Activated CD8-positive, alpha-beta T cell treated with anti-CD3 and anti-CD28 coated beads, Interleukin-2, amount 10 ng/mL, durations not matched to agents 7 days and 5 days (primary cell): ENCODE data around the gene LBR. TPM values are rescaled to one million over a fixed set of nuclear protein-coding genes. Genes with fewer than 3 reads are reported as not detected.

Experiments used
- ATAC-seq: fragments of 150-1000 bp; cut with Tn5 transposase; one replicate; pipeline ENCODE4 v1.10.0; 2021; ENCODE audit warnings: moderate library complexity
- CTCF ChIA-PET: fragments of 350-600 bp; sonication (Branson Sonifier 250); formaldehyde crosslinking; loops from one replicate; lab custom pipeline; 2021; ENCODE audit warnings: antibody characterized with exemption; lab: Charles Lee
- POLR2A ChIA-PET: fragments of 350-600 bp; sonication (Branson Sonifier 250); formaldehyde crosslinking; loops from one replicate; lab custom pipeline; 2021; ENCODE audit warnings: antibody characterized with exemption; lab: Charles Lee
- DNase-seq: peaks from one replicate; pipeline ENCODE4 v3.0.0-alpha.2; 2020
- H3K27ac Mint-ChIP-seq: one replicate; pipeline ENCODE4 v1.8.0; 2021; ENCODE audit warnings: mild to moderate bottlenecking, mixed read lengths
- H3K27me3 Mint-ChIP-seq: one replicate; pipeline ENCODE4 v1.8.0; 2021; ENCODE audit warnings: low read depth, mixed read lengths
- H3K36me3 Mint-ChIP-seq: one replicate; pipeline ENCODE4 v1.8.0; 2021; ENCODE audit warnings: low read depth, mixed read lengths
- H3K4me1 Mint-ChIP-seq: one replicate; pipeline ENCODE4 v1.8.0; 2021; ENCODE audit warnings: low read depth, mixed read lengths
- H3K4me3 Mint-ChIP-seq: one replicate; pipeline ENCODE4 v1.8.0; 2021; ENCODE audit warnings: mild to moderate bottlenecking, mixed read lengths
- H3K9me3 Mint-ChIP-seq: one replicate; pipeline ENCODE4 v1.8.0; 2022; ENCODE audit warnings: mixed read lengths; ENCODE audit not compliant: insufficient read depth
- total RNA-seq, 2 experiments: library from RNA; stranded (reverse); gene quantifications; one replicate each; pipeline ENCODE4 v1.2.3, GENCODE V29; 2021

Gene LBR
- total RNA-seq, 2 experiments from 2014 or later: 226 to 234 TPM

DNA sequence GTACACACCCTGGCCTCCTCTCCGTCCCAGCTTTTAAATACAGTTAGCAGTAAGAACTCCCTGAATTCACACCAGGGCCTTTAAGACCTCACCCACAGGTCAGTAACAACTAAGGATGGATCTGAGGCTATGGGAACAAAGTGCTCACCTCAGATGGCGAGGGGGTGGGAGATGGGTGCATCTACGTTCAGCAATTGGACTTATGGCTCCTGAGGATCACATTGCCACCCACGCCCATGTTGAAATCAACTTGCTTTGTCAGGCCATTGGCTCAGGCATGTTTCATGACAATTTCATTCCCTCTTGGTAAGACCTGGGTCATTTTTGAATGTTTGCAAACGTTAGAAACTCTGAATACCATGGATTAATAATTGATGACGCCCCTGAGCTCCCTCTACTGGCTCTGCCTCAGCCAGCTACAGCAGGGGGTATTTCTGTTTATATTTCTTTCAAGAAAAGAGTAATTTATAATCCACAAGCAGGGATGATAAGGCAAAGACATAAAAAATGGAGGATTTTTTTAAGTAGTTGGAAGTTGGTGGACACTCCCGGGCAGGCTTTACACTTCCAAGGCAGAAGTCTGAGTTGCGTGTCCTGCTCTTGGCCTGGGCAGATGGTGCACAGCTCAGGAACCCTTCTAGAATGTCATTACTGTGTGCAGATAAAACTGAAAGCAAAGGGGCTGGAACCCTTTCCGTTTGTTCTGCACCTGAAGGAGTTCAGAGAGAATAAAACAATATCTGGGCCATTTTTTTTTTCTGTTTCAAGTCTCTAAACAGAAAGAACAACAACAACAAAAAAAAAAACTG, 13.7 kb upstream of the LBR start:
- no peaks in the 10 kb centered on the region for H3K9me3 Mint-ChIP-seq
- ChIA-PET CTCF (interaction anchor here (0.7 to 7.8 kb wide), 8 partner anchors 12 to 122 kb away, joined by 3 to 139 read pairs (median 8); partner anchors contain the start of gene LBR), POLR2A (interaction anchor here (0.7 to 7.0 kb wide), 5 partner anchors 13 to 622 kb away, joined by 3 to 135 read pairs (median 11); partner anchors contain the start of genes H3-3A and LBR)
- H3K4me1 Mint-ChIP-seq: peaks cover 54% of the 10 kb centered on the region
- no peaks in the 10 kb centered on the region for H3K36me3 Mint-ChIP-seq
- peak overlapping the region; percentile 75 for H3K27ac Mint-ChIP-seq
- DNase-seq (no peak), ATAC-seq (no peak)
- no peaks in the 10 kb centered on the region for H3K27me3 Mint-ChIP-seq
- peak overlapping the region; percentile 55 for H3K4me3 Mint-ChIP-seq

DNA sequence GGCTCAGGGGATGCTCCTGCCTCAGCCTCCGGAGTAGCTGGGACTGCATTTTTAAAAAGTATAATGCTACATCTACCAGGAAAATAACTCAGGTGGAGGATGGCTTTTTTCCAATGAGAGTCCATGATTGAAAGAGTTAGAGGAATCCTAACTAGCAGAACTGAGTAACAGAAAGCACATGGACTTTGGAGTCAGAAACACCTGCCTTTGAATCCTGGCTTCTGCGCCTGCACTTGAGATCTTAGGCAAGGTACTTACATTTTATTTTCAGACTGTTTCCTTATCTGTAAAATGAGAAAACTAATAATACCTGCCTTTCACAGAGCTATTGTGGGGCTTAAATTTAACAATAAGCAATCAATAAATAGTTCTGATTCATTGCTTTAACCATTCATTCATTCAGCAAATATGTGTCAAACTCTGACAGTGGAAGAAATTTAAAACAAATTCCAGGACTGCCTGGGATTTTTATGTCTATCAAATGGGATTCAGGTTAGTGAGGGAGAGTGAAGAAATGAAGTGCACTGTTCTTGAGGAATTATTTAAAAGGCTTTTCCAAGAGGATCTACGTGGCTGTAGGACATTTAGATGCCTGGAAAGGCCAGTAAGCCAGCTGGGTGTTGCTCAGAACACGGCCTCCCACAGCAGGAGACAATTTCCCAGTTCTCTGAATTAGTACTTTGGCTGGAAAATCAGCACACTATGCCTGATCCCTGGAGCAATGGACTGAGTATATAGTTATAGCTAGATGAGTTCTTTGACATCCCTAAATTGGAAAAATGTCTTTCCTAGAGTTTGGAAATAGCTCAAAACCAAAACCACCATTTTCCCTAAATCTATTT, 12.8 kb upstream of the LBR start:
- DNase-seq: no peak
- ATAC-seq: no peak
- Mint-ChIP-seq H3K4me3 (no peak overlapping the region), H3K27me3 (peaks cover 2% of the 10 kb centered on the region), H3K9me3 (no peaks in the 10 kb centered on the region), H3K4me1 (peaks cover 45% of the 10 kb centered on the region), H3K27ac (no peak overlapping the region), H3K36me3 (no peaks in the 10 kb centered on the region)
- POLR2A ChIA-PET: interaction anchor here (0.7 to 7.0 kb wide), 6 partner anchors 12 to 622 kb away, joined by 3 to 135 read pairs (median 8); partner anchors contain the start of genes H3-3A and LBR
- CTCF ChIA-PET: interaction anchor here (0.9 to 7.8 kb wide), 8 partner anchors 11 to 121 kb away, joined by 3 to 139 read pairs (median 8); partner anchors contain the start of gene LBR

DNA sequence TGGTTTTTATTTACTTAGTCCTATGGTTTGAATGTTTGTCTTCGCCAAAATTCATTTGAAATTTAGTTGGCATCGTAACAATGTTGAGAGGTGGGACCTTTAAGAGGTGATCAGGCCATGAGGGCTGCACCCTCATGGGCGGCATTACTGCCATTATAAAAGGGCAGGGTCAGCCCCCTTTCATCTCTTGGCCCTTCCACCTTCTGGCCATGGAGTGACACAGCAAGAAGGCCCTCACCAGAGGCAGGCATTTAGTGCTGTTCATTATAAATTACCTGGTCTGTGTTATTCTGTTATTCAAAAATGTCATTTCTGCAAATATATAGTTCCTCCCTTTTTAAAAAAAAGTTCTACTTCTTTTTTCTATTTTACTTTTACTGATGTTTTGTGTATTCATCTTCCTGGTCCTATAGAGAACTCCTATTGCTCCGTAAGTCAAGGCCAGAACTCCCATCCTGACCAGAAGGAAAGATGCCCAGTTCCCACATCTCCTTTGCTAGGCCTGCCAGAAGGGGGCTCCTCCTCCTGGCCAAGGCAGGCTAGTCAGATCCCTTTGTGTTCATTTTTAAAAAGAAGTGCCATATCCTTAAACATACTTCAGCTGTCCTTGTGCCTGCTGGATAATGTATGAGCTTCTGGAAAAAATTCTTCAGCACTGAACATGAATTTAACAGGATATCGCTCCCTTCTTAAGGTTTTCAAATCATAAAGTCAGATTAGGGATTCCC, 10.0 kb upstream of the LBR start:
- Mint-ChIP-seq H3K27me3 (peaks cover 11% of the 10 kb centered on the region), H3K4me1 (peaks cover 19% of the 10 kb centered on the region), H3K4me3 (no peak overlapping the region), H3K36me3 (no peaks in the 10 kb centered on the region), H3K27ac (no peak overlapping the region), H3K9me3 (no peaks in the 10 kb centered on the region)
- POLR2A ChIA-PET: no interaction called here
- CTCF ChIA-PET: no interaction called here
- DNase-seq: no peak
- ATAC-seq: no peak

DNA sequence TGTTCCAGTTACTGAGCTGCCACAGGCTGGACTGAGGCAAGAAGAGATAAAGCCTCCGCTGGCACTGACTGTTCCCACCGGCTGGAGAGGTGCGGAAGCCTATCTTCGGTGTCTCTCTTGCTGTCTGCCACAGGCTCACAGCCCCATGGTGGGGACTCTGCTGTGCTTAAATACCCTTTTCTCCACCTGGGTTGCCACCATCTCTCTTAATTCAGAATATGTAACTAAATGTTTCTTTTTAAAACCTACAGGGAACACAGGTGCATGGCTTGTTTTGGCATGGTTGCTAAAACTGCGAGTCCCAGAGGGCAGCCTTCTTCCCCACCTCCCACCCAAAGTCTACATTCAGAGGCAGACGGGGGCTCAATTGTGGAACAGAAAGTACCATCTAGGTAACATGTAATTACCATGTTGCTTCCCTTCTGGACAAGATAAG, 8.1 kb upstream of the LBR start:
- DNase-seq: no peak
- Mint-ChIP-seq H3K4me1 (peaks cover under 1% of the 10 kb centered on the region), H3K36me3 (no peaks in the 10 kb centered on the region), H3K27me3 (peaks cover 11% of the 10 kb centered on the region), H3K27ac (no peak overlapping the region), H3K4me3 (no peak overlapping the region), H3K9me3 (no peaks in the 10 kb centered on the region)
- CTCF ChIA-PET: no interaction called here
- POLR2A ChIA-PET: no interaction called here
- ATAC-seq: no peak

DNA sequence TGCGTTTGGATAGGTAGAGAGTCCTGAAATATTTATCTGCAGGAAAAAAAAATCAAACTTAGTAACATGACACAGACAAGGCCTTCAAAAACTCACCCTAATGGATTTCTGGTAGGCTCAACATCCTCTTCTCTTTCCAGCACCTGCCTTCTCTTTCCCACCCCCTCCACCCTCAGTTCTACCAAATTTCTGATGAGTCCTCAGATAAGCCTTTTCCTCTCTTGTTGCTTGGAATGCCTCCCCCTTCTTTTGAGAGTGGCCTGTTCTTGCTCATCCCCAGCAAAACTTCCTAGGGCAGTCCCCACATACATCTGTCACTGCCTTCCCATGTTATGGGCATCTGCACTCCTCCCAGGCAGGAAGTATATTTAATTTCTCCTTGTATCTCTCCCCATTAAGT, 7.6 kb upstream of the LBR start:
- Mint-ChIP-seq H3K27me3 (peaks cover 11% of the 10 kb centered on the region), H3K4me3 (no peak overlapping the region), H3K9me3 (no peaks in the 10 kb centered on the region), H3K4me1 (no peaks in the 10 kb centered on the region), H3K36me3 (no peaks in the 10 kb centered on the region), H3K27ac (no peak overlapping the region)
- CTCF ChIA-PET: no interaction called here
- no peak for ATAC-seq
- POLR2A ChIA-PET: no interaction called here
- no peak for DNase-seq

DNA sequence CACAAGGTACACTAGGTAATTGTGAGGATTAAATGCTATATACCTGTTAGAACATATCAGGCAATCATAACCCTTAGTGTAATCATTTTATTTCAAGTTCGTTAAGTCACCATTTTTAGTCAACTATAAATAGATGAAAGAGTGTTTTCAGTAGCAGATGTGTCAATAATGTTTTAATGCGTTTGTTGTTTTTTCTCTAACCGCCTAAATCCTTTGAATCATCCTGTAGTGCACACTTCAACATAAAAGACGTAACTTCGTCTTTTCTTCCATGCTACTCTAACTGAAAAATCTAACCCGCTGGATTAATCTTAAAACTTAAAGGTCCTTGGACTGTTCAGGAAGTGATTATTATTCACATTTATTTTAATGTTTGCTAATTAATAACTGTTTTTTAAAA, 7.2 kb upstream of the LBR start:
- ChIA-PET POLR2A (no interaction called here), CTCF (no interaction called here)
- DNase-seq (no peak), ATAC-seq (no peak)
- peaks cover 3% of the 10 kb centered on the region for H3K4me1 Mint-ChIP-seq
- no peaks in the 10 kb centered on the region for H3K9me3 Mint-ChIP-seq
- H3K36me3 Mint-ChIP-seq: no peaks in the 10 kb centered on the region
- no peak overlapping the region for H3K27ac Mint-ChIP-seq
- peaks cover 11% of the 10 kb centered on the region for H3K27me3 Mint-ChIP-seq
- H3K4me3 Mint-ChIP-seq: no peak overlapping the region

DNA sequence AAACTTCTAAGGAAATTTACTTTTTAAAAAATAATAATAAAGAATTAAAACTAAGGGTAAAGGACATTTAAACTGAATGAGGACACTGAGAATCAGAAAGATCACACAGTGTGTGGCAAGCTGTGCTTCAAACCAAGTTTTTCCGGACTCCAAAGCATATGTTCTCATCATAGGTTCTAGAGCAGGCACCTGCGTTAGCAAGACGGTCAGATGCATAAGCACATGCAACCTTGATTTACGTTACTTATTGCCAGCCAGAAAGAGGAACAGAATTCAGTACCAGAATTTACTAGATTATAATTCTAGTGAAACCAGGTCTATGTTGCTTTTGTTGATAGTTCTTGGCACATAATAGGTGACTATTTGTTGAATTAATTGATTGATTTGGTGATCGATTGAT, 6.2 kb upstream of the LBR start:
- CTCF ChIA-PET: interaction anchor here (1.1 to 10.6 kb wide), 2 partner anchors 9 to 26 kb away, joined by 3 to 139 read pairs; no protein-coding TSS in a partner anchor
- Mint-ChIP-seq H3K4me1 (peaks cover 11% of the 10 kb centered on the region), H3K4me3 (no peak overlapping the region), H3K36me3 (no peaks in the 10 kb centered on the region), H3K27ac (no peak overlapping the region), H3K27me3 (peaks cover 11% of the 10 kb centered on the region), H3K9me3 (no peaks in the 10 kb centered on the region)
- DNase-seq: no peak
- POLR2A ChIA-PET: interaction anchor here (0.9 kb wide), 1 partner anchor 33 kb away, joined by 4 read pairs; no protein-coding TSS in a partner anchor
- no peak for ATAC-seq

DNA sequence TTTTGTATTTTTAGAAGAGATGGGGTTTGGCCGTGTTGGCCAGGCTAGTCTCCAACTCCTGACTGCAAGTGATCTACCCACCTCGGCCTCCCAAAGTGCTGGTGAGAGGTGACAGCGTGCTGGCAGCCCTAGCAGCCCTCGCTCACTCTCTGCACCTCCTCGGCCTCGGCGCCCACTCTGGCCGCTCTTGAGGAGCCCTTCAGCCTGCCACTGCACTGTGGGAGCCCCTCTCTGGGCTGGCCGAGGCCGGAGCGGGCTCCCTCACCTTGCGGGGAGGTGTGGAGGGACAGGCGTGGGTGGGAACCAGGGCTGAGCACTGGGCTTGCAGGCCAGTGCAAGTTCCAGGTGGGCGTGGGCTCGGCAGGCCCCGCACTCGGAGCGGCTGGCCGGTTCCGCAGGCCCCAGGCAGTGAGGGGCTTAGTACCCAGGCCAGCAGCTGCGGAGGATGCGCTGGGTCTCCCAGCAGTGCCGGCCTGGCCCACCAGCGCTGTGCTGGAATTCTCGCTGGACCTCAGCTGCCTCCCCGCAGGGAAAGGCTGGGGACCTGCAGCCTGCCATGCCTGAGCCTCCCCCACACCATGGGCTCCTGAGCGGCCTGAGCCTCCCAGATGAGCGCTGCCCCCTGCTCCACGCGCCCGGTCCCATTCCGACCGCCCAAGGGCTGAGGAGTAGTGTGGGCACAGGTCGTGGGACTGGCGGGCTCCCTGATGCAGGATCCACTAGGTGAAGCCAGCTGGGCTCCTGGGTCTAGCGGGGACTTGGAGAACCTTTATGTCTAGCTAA, 3.4 kb upstream of the LBR start:
- H3K4me1 Mint-ChIP-seq: peaks cover 18% of the 10 kb centered on the region
- peaks cover 11% of the 10 kb centered on the region for H3K27me3 Mint-ChIP-seq
- CTCF ChIA-PET: interaction anchor here (1.0 to 10.6 kb wide), 2 partner anchors 12 to 17 kb away, joined by 4 to 139 read pairs; no protein-coding TSS in a partner anchor
- no peak overlapping the region for H3K4me3 Mint-ChIP-seq
- no peak overlapping the region for H3K27ac Mint-ChIP-seq
- DNase-seq: no peak
- POLR2A ChIA-PET: interaction anchor here (0.6 to 2.0 kb wide), 5 partner anchors 13 to 347 kb away, joined by 3 to 8 read pairs (median 3); no protein-coding TSS in a partner anchor
- peaks cover 6% of the 10 kb centered on the region for H3K36me3 Mint-ChIP-seq
- H3K9me3 Mint-ChIP-seq: no peaks in the 10 kb centered on the region
- no peak for ATAC-seq

DNA sequence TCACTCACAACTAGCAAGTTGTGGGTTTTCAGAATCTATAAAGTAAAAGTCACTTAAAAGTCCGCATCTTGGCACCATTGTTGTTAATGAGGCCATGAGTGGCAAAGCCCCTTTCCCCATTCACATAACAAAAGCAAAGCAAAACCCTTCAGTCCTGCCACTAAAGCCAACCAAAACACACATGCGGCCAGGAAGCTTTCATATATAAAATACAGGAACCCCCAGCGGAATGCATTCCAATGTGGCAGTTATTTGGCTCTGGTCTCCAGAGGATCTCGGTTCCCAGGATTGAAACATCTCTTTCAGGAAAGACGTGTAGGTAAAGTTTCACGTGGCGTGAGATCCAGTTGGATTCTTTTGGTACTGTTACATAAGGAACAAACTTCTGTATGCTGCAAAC, 2.5 kb upstream of the LBR start:
- H3K4me3 Mint-ChIP-seq: no peak overlapping the region
- H3K27ac Mint-ChIP-seq: no peak overlapping the region
- no peak for DNase-seq
- peaks cover 8% of the 10 kb centered on the region for H3K27me3 Mint-ChIP-seq
- ChIA-PET CTCF (interaction anchor here (1.0 to 10.6 kb wide), 3 partner anchors 13 to 39 kb away, joined by 4 to 139 read pairs (median 23); no protein-coding TSS in a partner anchor), POLR2A (interaction anchor here (1.5 to 2.0 kb wide), 2 partner anchors 14 to 38 kb away, joined by 4 to 8 read pairs; no protein-coding TSS in a partner anchor)
- no peaks in the 10 kb centered on the region for H3K9me3 Mint-ChIP-seq
- H3K36me3 Mint-ChIP-seq: peaks cover 14% of the 10 kb centered on the region
- no peak for ATAC-seq
- peaks cover 28% of the 10 kb centered on the region for H3K4me1 Mint-ChIP-seq

DNA sequence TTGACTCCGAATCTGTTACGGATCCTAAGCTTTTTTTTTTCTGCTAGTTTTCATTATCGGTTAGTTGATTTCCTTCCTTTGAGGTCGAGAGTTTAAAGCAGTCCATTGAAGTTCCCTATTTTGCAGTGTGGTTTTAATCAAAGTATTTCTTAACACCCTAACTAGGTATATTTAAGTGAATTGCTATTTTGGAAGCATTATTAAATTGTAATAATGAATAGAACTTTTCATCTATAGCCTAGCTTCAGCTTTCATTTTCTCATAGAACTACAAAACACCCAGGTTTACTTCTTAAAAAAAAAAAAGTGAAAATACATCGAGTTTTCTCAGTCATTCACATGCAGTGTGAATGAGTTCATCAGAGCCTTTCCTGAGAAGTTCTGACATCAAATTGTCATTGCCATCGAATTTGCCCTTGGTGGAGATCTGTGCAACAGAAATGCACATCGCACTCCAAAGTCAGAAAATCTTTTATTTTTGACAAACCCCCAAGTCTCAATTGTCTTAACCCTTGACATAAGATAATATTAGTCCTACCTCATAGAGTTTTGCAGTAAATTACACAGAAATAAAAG, 1.1 kb upstream of the LBR start:
- Mint-ChIP-seq H3K9me3 (no peaks in the 10 kb centered on the region), H3K27me3 (no peaks in the 10 kb centered on the region), H3K36me3 (peaks cover 22% of the 10 kb centered on the region), H3K4me1 (peaks cover 41% of the 10 kb centered on the region), H3K4me3 (peak overlapping the region; percentile 90), H3K27ac (peak overlapping the region; percentile 95)
- ChIA-PET POLR2A (interaction anchor here (0.6 to 6.1 kb wide), 18 partner anchors 11 to 634 kb away, joined by 3 to 104 read pairs (median 6); partner anchors contain the start of genes H3-3A, SDE2 and SRP9), CTCF (interaction anchor here (1.0 to 10.6 kb wide), 4 partner anchors 14 to 48 kb away, joined by 3 to 139 read pairs (median 26); no protein-coding TSS in a partner anchor)
- ATAC-seq (no peak), DNase-seq (no peak)
